Measurements from ENCODE around the gene PTPRN2. TPM values are rescaled to one million over a fixed set of nuclear protein-coding genes. Genes with fewer than 3 reads are reported as not detected.
"Not testable (repeated sequence)": the region's sequence is repeated elsewhere in the genome, so short reads cannot be mapped to it uniquely, and the experiment has no call there.

PTPRN2 gene
- total RNA-seq, 2 experiments from 2014 or later, result 0.46 to 0.51 TPM

DNA sequence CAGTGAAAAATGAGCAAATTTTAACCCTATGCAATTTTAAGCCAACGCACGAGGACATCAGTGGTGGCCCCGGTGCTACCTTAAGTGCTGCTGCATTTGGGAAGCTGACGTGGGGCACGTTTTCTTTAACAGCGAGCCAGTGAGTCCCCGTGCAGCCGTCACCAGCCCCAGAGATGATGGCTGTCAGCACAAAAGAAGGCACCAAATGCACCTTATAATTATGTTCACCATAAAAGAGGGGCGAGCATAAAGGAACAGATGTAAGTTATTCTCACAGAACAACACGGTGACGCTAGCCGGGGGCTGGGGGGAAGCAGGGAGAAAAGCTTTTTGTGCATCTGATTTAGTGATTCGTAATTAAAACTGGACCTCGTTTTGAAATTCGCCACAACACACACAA lies 990.7 kb downstream of the PTPRN2 start:
- no peaks in the 10 kb centered on the region for H3K36me3 Mint-ChIP-seq (ENCODE audit: low read depth)
- no peaks in the 10 kb centered on the region for H3K4me1 Mint-ChIP-seq
- DNase-seq (no peak), ATAC-seq (no peak)
- H3K9me3 Mint-ChIP-seq (ENCODE audit: low read depth), result no peaks in the 10 kb centered on the region
- no peak overlapping the region for H3K27ac Mint-ChIP-seq
- no peaks in the 10 kb centered on the region for H3K27me3 Mint-ChIP-seq
- POLR2A ChIA-PET, result no interaction called here
- no peak overlapping the region for H3K4me3 Mint-ChIP-seq
- intact Hi-C loops (cut with DNase I, micrococcal nuclease), result no loop called here
- CTCF ChIA-PET, result no interaction called here

DNA sequence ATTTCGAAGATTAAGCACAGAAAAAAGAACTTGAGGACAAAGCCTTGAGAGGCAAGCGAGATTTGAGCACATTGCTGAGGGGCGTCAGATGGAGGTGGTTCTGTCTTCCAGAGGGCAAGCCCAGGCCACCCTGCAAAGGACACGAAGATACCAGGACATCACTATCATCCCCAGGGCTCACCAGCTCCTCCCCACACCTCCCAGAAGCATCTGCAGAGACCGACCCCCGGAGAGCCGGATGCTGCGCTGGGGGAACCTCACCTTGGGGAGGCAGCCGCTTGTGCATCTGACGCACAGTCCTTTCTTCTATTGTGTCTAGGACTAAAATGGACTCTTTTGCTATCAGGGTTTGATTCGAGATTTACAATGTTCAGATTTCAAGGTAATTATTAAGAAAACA lies 991.2 kb downstream of the PTPRN2 start:
- intact Hi-C loops (cut with DNase I, micrococcal nuclease), result no loop called here

DNA sequence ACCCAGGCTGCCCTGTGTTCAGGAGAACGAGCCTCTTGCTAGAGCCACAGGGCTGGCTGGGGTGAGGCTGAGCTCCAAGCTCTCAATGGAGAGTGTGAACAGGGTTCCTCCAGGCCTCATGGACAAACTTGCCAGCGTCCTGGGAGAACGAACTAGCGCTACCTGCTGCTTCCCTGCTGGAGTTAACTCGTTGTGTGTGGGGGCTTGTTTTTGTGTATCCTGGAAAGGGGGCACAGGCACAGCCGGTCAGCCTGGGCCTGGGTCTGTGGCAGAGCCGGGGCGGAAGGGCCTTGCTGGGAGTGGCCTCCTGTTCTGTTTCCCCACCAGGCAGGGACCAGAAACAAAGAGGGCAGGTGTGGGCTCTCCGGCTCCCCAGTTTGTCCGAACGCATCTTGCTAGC lies 991.6 kb downstream of the PTPRN2 start:
- ChIA-PET POLR2A (no interaction called here), CTCF (no interaction called here)
- no peaks in the 10 kb centered on the region for H3K4me1 Mint-ChIP-seq
- H3K27me3 Mint-ChIP-seq, result no peaks in the 10 kb centered on the region
- H3K4me3 Mint-ChIP-seq, result no peak overlapping the region
- H3K9me3 Mint-ChIP-seq (ENCODE audit: low read depth), result no peaks in the 10 kb centered on the region
- DNase-seq, result no peak
- no peaks in the 10 kb centered on the region for H3K36me3 Mint-ChIP-seq (ENCODE audit: low read depth)
- H3K27ac Mint-ChIP-seq, result no peak overlapping the region
- ATAC-seq, result no peak
- intact Hi-C loops (cut with DNase I, micrococcal nuclease), result no loop called here

More for the DNA sequence above, 991.2 kb downstream of the PTPRN2 start:
- ChIA-PET POLR2A (no interaction called here), CTCF (no interaction called here)
- H3K4me3 Mint-ChIP-seq, result no peak overlapping the region
- no peaks in the 10 kb centered on the region for H3K27me3 Mint-ChIP-seq
- no peaks in the 10 kb centered on the region for H3K4me1 Mint-ChIP-seq
- no peaks in the 10 kb centered on the region for H3K9me3 Mint-ChIP-seq (ENCODE audit: low read depth)
- DNase-seq, result no peak
- no peak overlapping the region for H3K27ac Mint-ChIP-seq
- no peaks in the 10 kb centered on the region for H3K36me3 Mint-ChIP-seq (ENCODE audit: low read depth)
- no peak for ATAC-seq

DNA sequence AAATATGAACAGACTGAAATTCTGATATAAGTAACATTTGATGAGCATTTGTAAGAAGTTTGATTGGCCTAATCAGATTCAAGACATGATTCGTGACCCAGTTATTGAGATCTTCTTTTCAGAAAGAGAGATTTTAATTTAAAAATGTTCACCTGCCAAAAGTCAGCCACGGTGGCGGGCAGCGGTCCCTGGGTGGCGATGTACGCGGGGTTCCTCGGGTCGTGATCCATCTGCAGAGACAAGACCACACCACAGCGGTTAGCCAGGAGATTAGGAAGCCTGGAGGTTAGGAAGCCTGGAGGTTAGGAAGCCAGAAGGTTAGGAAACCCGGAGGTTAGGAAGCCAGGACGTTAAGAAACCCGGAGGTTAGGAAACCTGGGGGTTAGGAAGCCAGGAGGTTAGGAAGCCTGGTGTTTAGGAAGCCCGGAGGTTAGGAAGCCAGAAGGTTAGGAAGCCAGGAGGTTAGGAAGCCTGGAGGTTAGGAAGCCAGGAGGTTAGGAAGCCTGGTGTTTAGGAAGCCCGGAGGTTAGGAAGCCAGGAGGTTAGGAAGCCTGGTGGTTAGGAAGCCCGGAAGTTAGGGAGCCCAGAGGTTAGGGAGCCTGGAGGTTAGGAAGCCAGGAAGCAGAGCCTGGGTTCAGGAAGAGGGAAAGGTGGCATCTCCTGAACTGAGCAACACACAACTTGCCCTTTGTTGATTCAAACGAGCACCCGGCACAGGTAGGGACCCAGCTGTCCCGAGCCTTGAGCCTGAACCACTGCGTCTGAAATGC lies 992.4 kb downstream of the PTPRN2 start:
- Mint-ChIP-seq H3K9me3 (ENCODE audit: low read depth) (no peaks in the 10 kb centered on the region), H3K4me3 (no peak overlapping the region), H3K27ac (no peak overlapping the region), H3K4me1 (no peaks in the 10 kb centered on the region), H3K27me3 (no peaks in the 10 kb centered on the region), H3K36me3 (ENCODE audit: low read depth) (no peaks in the 10 kb centered on the region)
- intact Hi-C loops (cut with DNase I, micrococcal nuclease), result no loop called here
- DNase-seq, result no peak
- ATAC-seq, result no peak
- ChIA-PET POLR2A (no interaction called here), CTCF (no interaction called here)

DNA sequence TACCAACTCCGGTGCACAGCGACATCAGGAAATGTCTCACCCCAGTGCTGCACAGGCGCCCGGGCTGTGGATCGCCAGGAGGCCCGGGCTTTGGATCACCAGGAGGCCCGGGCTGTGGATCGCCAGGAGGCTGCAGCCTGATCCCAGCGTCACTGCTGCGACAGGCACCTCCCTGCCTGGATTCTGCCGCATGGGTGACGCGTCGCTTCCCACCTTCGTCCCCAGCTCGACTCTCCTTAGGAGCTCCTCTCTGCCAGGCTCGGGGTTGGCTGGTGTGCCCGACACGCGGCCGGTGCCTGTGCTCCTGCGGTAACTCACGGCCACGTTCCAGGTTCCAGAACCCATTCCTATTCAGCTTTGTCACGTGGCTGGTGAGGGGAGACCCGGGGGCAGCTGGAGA lies 993.3 kb downstream of the PTPRN2 start:
- no peaks in the 10 kb centered on the region for H3K4me1 Mint-ChIP-seq
- no peak overlapping the region for H3K4me3 Mint-ChIP-seq
- no peaks in the 10 kb centered on the region for H3K27me3 Mint-ChIP-seq
- CTCF ChIA-PET, result no interaction called here
- POLR2A ChIA-PET, result no interaction called here
- no peak for DNase-seq
- H3K9me3 Mint-ChIP-seq (ENCODE audit: low read depth), result no peaks in the 10 kb centered on the region
- H3K27ac Mint-ChIP-seq, result no peak overlapping the region
- no peak for ATAC-seq
- H3K36me3 Mint-ChIP-seq (ENCODE audit: low read depth), result no peaks in the 10 kb centered on the region
- intact Hi-C loops (cut with DNase I, micrococcal nuclease), result no loop called here

DNA sequence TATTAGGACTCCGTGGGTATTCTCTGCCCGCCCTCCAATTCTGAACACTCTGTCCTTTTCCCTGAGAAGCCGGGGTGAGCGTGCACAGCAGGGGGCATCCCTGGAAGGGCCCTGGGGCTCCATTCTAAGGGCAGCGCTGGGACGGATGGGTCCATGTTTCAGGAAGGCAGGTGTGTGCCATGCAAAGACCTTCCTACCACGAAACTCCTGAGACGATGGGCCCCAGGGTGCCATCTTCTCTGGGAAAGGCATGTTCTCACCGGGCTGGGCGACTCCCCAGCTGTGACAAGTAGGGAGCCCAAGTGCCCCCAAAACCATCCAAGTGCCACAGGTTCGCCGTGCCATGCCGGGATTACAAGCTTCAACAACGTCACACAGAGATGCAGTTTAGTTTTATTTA lies 994.1 kb downstream of the PTPRN2 start:
- POLR2A ChIA-PET, result no interaction called here
- intact Hi-C loops (cut with DNase I, micrococcal nuclease), result no loop called here
- Mint-ChIP-seq H3K27me3 (no peaks in the 10 kb centered on the region), H3K9me3 (ENCODE audit: low read depth) (no peaks in the 10 kb centered on the region), H3K4me3 (no peak overlapping the region), H3K36me3 (ENCODE audit: low read depth) (no peaks in the 10 kb centered on the region), H3K4me1 (no peaks in the 10 kb centered on the region), H3K27ac (no peak overlapping the region)
- DNase-seq, result no peak
- CTCF ChIA-PET, result no interaction called here
- no peak for ATAC-seq

DNA sequence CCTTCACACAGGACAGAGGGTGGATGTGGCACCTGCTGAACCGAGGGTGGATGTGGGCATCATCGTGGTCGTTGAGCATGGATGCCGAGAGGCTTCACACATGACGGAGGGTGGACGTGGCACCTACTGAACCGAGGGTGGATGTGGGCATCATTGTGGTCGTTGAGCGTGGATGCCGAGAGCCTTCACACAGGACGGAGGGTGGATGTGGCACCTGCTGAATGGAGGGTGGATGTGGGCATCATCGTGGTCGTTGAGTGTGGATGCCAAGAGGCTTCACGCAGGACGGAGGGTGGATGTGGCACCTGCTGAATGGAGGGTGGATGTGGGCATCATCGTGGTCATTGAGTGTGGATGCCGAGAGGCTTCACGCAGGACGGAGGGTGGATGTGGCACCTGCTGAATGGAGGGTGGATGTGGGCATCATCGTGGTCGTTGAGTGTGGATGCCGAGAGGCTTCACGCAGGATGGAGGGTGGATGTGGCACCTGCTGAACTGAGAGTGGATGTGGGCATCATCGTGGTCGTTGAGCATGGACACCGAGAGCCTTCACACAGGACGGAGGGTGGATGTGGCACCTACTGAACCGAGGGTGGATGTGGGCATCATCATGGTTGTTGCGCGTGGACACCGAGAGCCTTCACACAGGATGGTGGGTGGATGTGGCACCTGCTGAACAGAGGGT lies 994.8 kb downstream of the PTPRN2 start:
- POLR2A ChIA-PET; H3K27ac Mint-ChIP-seq; intact Hi-C loops (cut with DNase I, micrococcal nuclease); ATAC-seq; H3K36me3 Mint-ChIP-seq (ENCODE audit: low read depth); H3K27me3 Mint-ChIP-seq; DNase-seq; H3K4me1 Mint-ChIP-seq; CTCF ChIA-PET; H3K4me3 Mint-ChIP-seq; H3K9me3 Mint-ChIP-seq (ENCODE audit: low read depth): not testable (repeated sequence)

DNA sequence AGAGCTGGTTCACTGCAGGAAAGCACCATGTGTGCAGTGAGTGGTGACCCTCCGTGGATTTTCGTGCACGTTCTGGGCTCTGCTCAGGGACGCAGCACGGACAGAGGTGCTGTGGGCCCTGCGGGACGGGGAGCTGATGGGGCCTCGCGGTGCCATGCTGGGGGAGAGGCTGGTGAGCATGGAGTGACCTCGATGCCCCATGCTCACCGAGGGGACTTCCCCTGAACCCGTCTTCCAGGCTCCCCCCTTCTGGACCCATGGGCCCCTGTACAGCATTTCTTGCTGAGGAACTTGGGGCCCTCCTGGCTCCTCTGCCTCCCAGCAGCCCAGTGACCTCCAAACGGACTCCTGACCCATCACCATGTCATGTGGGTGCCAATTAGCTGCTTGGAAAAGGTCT lies 997.1 kb downstream of the PTPRN2 start:
- peaks cover 3% of the 10 kb centered on the region for H3K27me3 Mint-ChIP-seq
- no peaks in the 10 kb centered on the region for H3K9me3 Mint-ChIP-seq (ENCODE audit: low read depth)
- ChIA-PET CTCF (no interaction called here), POLR2A (no interaction called here)
- no peak for DNase-seq
- no peak overlapping the region for H3K4me3 Mint-ChIP-seq
- ATAC-seq, result no peak
- H3K36me3 Mint-ChIP-seq (ENCODE audit: low read depth), result no peaks in the 10 kb centered on the region
- peaks cover 6% of the 10 kb centered on the region for H3K4me1 Mint-ChIP-seq
- intact Hi-C loops (cut with DNase I, micrococcal nuclease), result no loop called here
- no peak overlapping the region for H3K27ac Mint-ChIP-seq

DNA sequence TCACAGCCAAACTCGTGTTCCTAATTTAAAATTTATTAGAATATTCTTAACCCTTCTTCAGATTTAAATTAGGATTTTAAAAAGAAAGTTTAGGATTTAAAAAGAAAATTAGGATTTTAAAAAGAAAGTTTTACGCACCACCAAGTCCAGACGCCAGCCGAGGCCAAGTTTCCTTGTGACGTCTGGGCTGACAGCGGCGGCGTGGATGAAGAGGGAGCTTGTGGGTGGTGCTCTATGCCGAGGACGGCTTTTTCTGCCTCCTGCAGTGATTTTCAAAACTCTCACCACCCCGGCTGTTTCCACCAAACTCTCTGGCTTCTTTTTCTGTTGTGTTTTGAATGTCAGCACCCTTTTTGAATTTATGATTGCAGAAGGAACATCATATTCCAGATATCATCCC lies 997.9 kb downstream of the PTPRN2 start:
- intact Hi-C loops (cut with DNase I, micrococcal nuclease), result no loop called here
- H3K36me3 Mint-ChIP-seq (ENCODE audit: low read depth), result no peaks in the 10 kb centered on the region
- DNase-seq (no peak), ATAC-seq (no peak)
- no peaks in the 10 kb centered on the region for H3K9me3 Mint-ChIP-seq (ENCODE audit: low read depth)
- H3K27me3 Mint-ChIP-seq, result peaks cover 3% of the 10 kb centered on the region
- POLR2A ChIA-PET, result no interaction called here
- H3K27ac Mint-ChIP-seq, result no peak overlapping the region
- no peak overlapping the region for H3K4me3 Mint-ChIP-seq
- CTCF ChIA-PET, result no interaction called here
- H3K4me1 Mint-ChIP-seq, result peaks cover 12% of the 10 kb centered on the region

DNA sequence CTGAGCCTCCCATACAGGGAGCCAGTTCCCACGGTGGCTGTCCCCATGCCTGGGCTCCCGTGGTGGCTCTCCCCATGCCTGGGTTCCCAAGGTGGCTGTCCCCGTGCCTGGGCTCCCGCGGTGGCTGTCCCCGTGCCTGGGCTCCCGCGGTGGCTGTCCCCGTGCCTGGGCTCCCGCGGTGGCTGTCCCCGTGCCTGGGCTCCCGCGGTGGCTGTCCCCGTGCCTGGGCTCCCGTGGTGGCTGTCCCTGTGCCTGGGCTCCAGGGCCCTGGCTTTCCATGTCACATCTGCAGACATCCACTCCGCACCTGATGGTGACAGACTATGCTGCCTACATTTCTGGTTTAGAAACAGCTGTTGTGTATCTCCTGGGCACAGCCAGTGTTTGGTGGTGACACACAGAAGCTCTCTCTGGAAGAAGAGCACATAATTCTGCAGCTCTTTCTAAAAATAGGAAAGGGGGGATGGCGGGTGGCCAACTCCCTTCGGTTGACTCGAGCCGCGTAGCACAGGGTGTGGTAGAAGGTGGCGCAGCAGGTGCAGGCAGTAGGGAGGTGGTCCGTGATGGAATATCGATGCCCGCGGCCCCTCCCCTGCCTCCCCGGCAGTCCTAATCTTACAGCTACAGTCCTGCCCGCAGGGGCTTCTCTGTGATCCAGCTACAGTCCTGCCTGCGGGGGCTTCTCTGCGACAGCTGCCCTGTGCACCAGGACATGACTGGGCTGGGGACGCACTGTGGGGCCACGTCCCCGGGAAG lies 999.6 kb downstream of the PTPRN2 start:
- H3K36me3 Mint-ChIP-seq (ENCODE audit: low read depth), result no peaks in the 10 kb centered on the region
- intact Hi-C loops (cut with DNase I, micrococcal nuclease), result no loop called here
- H3K9me3 Mint-ChIP-seq (ENCODE audit: low read depth), result no peaks in the 10 kb centered on the region
- H3K27me3 Mint-ChIP-seq, result peaks cover 3% of the 10 kb centered on the region
- H3K4me3 Mint-ChIP-seq, result no peak overlapping the region
- POLR2A ChIA-PET, result no interaction called here
- H3K4me1 Mint-ChIP-seq, result peaks cover 14% of the 10 kb centered on the region
- DNase-seq (no peak), ATAC-seq (no peak)
- CTCF ChIA-PET, result interaction anchor here (0.6 kb wide), 2 partner anchors 289 to 1002 kb away, joined by 3 read pairs; no protein-coding TSS in a partner anchor
- no peak overlapping the region for H3K27ac Mint-ChIP-seq

DNA sequence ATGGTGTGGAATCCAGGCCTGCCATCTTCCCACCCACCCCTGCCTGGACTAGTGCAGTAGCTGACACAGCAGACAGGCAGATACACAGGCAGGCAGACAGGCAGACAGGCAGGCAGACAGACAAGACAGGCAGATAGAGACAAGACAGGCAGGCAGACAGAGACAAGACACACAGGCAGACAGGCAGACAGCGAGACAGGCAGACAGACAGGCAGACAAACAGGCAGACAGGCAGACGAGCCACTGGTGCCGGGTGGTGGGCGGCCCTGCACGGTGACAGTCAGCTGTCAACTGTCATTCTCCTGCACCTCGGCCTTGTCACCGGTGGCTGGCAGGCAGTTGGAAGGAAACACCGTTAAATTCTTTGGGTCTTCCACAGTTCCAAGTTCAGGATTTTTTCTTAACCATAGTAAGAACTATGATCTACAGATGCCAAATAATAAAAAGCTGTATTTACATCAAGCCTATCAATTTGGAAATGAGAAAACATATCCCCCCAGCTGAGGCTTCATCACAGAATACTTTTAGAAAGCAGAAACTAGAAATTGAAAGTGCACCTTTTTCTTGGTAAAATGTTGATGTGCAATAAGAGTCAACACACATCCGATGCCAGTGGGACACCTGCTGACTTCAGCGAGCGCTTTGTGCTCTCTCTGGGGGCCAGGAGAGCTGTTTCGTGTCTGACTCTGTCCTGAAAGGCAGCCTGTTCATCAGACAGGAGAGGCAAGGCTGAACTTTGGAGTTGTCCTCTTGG lies 1000.4 kb downstream of the PTPRN2 start:
- no peak for DNase-seq
- Mint-ChIP-seq H3K27ac (no peak overlapping the region), H3K4me3 (no peak overlapping the region), H3K4me1 (peaks cover 14% of the 10 kb centered on the region), H3K36me3 (ENCODE audit: low read depth) (no peaks in the 10 kb centered on the region), H3K9me3 (ENCODE audit: low read depth) (no peaks in the 10 kb centered on the region), H3K27me3 (peaks cover 3% of the 10 kb centered on the region)
- intact Hi-C loops (cut with DNase I, micrococcal nuclease), result no loop called here
- ATAC-seq, result no peak
- CTCF ChIA-PET, result interaction anchor here (0.6 kb wide), 1 partner anchor 289 kb away, joined by 3 read pairs; no protein-coding TSS in a partner anchor
- POLR2A ChIA-PET, result no interaction called here
